HFFc6 (cell line): ENCODE data around the gene SHC3. TPM values are rescaled to one million over a fixed set of nuclear protein-coding genes. Genes with fewer than 3 reads are reported as not detected.

ENCODE experiments used
- DNase-seq: peaks from one replicate; pipeline ENCODE4 v3.0.0-alpha.2; 2018
- H3K27ac Mint-ChIP-seq: 2 replicates; pipeline ENCODE4 v1.8.0; 2020; ENCODE audit warnings: mild to moderate bottlenecking, mixed read lengths
- H3K27me3 Mint-ChIP-seq: 2 replicates; pipeline ENCODE4 v1.8.0; 2021; ENCODE audit warnings: mild to moderate bottlenecking, moderate library complexity, mixed read lengths; ENCODE audit not compliant: insufficient read depth
- H3K36me3 Mint-ChIP-seq: 2 replicates; pipeline ENCODE4 v1.8.0; 2021; ENCODE audit warnings: low read depth, mixed read lengths
- H3K4me1 Mint-ChIP-seq: 2 replicates; pipeline ENCODE4 v1.8.0; 2020; ENCODE audit warnings: low read depth, mixed read lengths
- H3K4me3 Mint-ChIP-seq: 2 replicates; pipeline ENCODE4 v1.8.0; 2020; ENCODE audit warnings: mild to moderate bottlenecking, moderate library complexity, mixed read lengths
- H3K9me3 Mint-ChIP-seq: 2 replicates; pipeline ENCODE4 v1.8.0; 2020; ENCODE audit warnings: mild to moderate bottlenecking, mixed read lengths
- total RNA-seq, 6 experiments: library from RNA; stranded (reverse); fragmentation: NEBNext Ultra II Directional; extraction: Animal tissue kit (Norgen Biotek cat#: 25700); gene quantifications; 2 replicates in 1 of 6; 3 replicates in 5 of 6; pipeline ENCODE4 v1.2.3, GENCODE V29; 2021
- TF ChIP-seq, protein P1 (sequence below): fragments of 200-600 bp; sonication (generic); IDR thresholded peaks from 2 replicates; pipeline ENCODE4 v1.5.0; 2021; ENCODE audit warnings: antibody characterized with exemption, mild to moderate bottlenecking

Gene SHC3
- total RNA-seq, 6 experiments from 2014 or later, result 0.28 to 1.9 (median 0.42) TPM

GRCh38 chr9:88973281-88974045 is 205.2 kb downstream of the SHC3 start:
- H3K36me3 Mint-ChIP-seq, result no peaks in the 10 kb centered on the region
- H3K4me1 Mint-ChIP-seq, result no peaks in the 10 kb centered on the region
- no peak for DNase-seq
- no peak overlapping the region for H3K4me3 Mint-ChIP-seq
- TF ChIP-seq, protein P1, sequence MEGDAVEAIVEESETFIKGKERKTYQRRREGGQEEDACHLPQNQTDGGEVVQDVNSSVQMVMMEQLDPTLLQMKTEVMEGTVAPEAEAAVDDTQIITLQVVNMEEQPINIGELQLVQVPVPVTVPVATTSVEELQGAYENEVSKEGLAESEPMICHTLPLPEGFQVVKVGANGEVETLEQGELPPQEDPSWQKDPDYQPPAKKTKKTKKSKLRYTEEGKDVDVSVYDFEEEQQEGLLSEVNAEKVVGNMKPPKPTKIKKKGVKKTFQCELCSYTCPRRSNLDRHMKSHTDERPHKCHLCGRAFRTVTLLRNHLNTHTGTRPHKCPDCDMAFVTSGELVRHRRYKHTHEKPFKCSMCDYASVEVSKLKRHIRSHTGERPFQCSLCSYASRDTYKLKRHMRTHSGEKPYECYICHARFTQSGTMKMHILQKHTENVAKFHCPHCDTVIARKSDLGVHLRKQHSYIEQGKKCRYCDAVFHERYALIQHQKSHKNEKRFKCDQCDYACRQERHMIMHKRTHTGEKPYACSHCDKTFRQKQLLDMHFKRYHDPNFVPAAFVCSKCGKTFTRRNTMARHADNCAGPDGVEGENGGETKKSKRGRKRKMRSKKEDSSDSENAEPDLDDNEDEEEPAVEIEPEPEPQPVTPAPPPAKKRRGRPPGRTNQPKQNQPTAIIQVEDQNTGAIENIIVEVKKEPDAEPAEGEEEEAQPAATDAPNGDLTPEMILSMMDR, result no peak
- H3K27me3 Mint-ChIP-seq, result peaks cover 12% of the 10 kb centered on the region
- H3K27ac Mint-ChIP-seq, result no peak overlapping the region
- no peaks in the 10 kb centered on the region for H3K9me3 Mint-ChIP-seq

DNA sequence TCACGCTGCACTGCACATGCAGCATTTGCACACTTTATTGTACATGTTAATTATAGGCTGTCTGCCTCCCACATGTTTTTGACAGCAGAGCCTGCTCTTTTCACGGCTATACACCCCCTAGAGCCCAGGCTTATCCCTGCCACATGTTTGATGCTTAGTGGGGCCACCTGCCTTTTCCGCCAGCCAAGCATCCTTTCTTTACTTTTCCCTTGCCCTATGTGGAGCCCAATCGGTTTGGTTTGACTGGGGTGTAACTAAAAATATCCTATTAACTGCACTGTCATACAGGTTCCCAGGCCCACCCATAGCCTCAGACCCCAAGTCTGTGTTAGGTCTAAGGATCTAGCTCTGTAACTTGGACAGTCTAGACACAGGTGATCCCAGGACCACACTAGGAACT is 206.2 kb downstream of the SHC3 start:
- Mint-ChIP-seq H3K9me3 (no peaks in the 10 kb centered on the region), H3K36me3 (no peaks in the 10 kb centered on the region), H3K4me3 (no peak overlapping the region), H3K4me1 (no peaks in the 10 kb centered on the region), H3K27ac (no peak overlapping the region), H3K27me3 (peaks cover 13% of the 10 kb centered on the region)
- DNase-seq, result no peak
- TF ChIP-seq, protein P1, result no peak

DNA sequence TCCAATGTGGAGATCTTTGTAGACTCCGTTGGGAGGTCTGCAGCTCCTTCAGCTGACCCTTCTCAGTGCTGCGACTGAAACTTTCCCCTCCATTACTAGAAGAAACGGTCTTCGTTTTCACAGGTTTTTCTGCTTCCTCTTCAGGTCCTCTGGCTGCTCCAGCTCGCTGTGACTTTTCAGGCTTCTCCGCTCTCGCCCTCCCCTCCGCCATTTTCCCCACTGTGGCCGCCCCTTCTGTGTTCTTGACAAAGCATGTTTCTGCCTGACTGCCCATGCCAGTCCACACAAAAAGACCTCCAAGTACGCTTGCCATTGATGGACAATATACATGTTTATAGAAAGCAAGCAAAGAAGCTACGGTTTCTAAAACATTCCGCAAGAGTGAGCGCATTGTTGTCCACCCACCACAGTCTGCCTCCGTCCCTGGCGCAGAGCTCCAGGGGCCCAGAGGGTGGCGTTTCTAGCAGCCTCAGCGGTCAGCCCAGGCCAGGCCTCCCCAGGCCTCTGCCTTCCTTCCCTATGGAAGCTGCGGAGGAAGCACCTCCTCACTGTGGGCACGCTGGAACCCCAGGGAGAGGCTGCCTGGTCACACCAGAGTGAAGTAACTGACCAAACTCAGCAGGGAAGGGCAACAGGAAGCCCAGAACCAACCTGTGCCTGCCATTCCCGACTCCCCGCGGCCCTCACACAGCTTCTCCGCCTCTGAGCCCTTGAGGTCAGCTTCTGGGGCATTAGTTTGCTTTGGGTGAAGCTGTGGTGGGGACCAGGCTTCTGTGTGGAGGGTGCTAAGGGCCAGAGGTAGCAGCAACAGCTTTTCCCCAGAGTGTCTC is 207.3 kb downstream of the SHC3 start:
- Mint-ChIP-seq H3K27me3 (peaks cover 18% of the 10 kb centered on the region), H3K36me3 (no peaks in the 10 kb centered on the region), H3K4me3 (no peak overlapping the region), H3K27ac (no peak overlapping the region), H3K9me3 (no peaks in the 10 kb centered on the region), H3K4me1 (no peaks in the 10 kb centered on the region)
- TF ChIP-seq, protein P1, result no peak
- DNase-seq, result no peak

- Mint-ChIP-seq H3K27ac (no peak overlapping the region), H3K4me3 (no peak overlapping the region), H3K9me3 (no peaks in the 10 kb centered on the region), H3K27me3 (peaks cover 24% of the 10 kb centered on the region), H3K36me3 (no peaks in the 10 kb centered on the region), H3K4me1 (no peaks in the 10 kb centered on the region)
- TF ChIP-seq, protein P1, result no peak
- DNase-seq, result no peak
Measured at GRCh38 chr9:88969646-88970373, 208.8 kb downstream of the SHC3 start.

- Mint-ChIP-seq H3K27ac (no peak overlapping the region), H3K36me3 (no peaks in the 10 kb centered on the region), H3K4me3 (no peak overlapping the region), H3K4me1 (no peaks in the 10 kb centered on the region), H3K9me3 (no peaks in the 10 kb centered on the region), H3K27me3 (peaks cover 24% of the 10 kb centered on the region)
- TF ChIP-seq, protein P1, result no peak
- DNase-seq, result no peak
Measured at GRCh38 chr9:88968799-88969198, 209.8 kb downstream of the SHC3 start.
